GM18519 (cell line): Measurements from ENCODE around the gene ZNF263.

Experiments used
- ATAC-seq: cut with Tn5 transposase; IDR thresholded peaks from one replicate; pipeline ENCODE4 v1.9.1; 2021; ENCODE audit warnings: mild to moderate bottlenecking, moderate library complexity; ENCODE audit not compliant: unreplicated experiment, low FRiP score

Gene ZNF263

GRCh38 chr16:3317315-3317999 lies 34.2 kb downstream of the ZNF263 start:
- ATAC-seq: no peak

- no peak for ATAC-seq
Observed at GRCh38 chr16:3321816-3322215, 38.5 kb downstream of the ZNF263 start.

GRCh38 chr16:3327514-3327913 lies 44.2 kb downstream of the ZNF263 start:
- no peak for ATAC-seq

- ATAC-seq: no peak
Observed at GRCh38 chr16:3328104-3328503, 44.8 kb downstream of the ZNF263 start.

- ATAC-seq: no peak
Observed at GRCh38 chr16:3328643-3329042, 45.4 kb downstream of the ZNF263 start.
